VCaP (cell line): ENCODE results near the gene ELP2.

ENCODE experiments used
- H3K27ac ChIP-seq: fragments of 450-650 bp; 2 replicates; pipeline ENCODE4 v1.5.1; 2017
- CTCF ChIP-seq: fragments of 450-650 bp; conservative IDR thresholded peaks from 2 replicates; pipeline ENCODE4 v1.5.1; 2017; ENCODE audit warnings: mild to moderate bottlenecking, moderate library complexity

The ELP2 gene

GRCh38 chr18:36126668-36127067 lies 3.0 kb upstream of the ELP2 start:
- no peak for TF ChIP-seq CTCF
- H3K27ac ChIP-seq = peak overlapping the region; percentile 99; the same call in 1 of the 2 replicates

DNA sequence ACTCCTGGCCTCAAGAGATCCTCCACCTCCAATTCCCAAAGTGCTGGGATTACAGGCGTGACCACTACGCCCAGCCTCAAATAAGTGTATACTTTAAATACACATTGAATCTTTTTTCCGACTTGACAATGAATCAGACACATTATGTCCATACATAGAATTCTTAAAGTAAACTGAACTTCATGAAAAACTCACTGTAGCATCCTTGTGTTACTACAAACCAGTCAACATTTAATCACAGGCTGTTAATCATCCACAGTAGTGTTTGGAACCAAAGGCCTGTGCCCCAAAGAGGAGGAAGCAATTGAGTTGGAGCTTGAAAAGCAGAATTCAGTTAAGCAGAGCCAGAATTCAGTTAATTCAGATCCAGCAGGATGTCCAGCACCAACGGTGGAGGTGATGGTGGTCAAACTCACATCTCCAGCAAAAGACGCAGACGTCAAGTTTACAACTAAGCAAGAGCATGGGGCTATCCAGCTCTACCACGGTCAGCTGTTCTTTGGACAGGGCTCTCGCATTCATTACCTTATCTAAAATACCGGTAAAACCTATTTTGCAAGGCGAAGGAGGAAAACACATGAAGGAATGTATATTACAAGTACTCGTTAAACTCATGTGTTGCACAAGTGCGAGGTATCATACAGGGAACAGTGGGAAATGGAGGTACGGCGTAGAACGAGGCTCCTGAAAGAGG lies 1.7 kb upstream of the ELP2 start:
- peak overlapping the region; percentile 99 for H3K27ac ChIP-seq
- TF ChIP-seq CTCF = no peak

GRCh38 chr18:36128530-36128870 lies 1.2 kb upstream of the ELP2 start:
- TF ChIP-seq CTCF = no peak
- peak overlapping the region; percentile 99 for H3K27ac ChIP-seq

GRCh38 chr18:36128907-36129299 lies 796 bp upstream of the ELP2 start:
- H3K27ac ChIP-seq = peak overlapping the region; percentile 99
- no peak for TF ChIP-seq CTCF

DNA sequence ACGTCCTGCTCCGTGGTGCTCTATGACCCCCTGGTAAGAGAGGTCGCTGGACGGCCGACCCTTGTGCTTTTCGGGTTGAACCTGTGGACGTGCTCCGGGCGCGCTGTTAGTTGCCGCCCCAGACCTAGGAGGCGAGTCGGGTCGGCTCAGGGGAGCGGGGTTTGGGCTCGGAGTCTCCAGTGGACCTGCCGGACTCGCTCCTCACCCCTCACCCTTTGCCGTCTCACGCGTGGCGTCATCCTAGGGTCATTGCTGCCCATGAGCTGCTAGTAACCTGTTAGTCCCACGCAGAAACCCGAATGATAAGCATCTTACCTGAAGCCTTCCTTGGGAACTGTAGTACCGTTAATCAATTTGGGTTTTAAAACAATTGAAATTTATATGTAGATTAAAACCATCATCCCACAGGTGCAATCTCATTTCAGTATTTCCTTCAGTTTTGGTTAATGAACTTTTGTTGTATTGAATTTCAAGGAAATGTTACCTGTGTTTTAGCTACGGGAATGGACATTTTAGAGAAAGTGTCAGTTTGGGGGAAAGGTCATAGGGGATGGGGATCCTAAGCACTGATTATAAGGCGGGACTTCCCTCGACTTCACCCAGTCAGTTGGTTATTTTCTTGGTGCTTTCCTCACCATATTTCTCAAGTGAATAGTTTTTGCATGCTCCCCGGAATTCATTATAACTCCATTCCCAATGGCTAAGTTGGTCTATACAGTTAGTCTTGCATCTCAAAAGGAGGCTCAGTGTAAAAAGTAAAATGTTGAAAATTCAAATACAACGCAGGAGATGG lies 536 bp downstream of the ELP2 start:
- H3K27ac ChIP-seq = peak overlapping the region; percentile 99
- no peak for TF ChIP-seq CTCF

DNA sequence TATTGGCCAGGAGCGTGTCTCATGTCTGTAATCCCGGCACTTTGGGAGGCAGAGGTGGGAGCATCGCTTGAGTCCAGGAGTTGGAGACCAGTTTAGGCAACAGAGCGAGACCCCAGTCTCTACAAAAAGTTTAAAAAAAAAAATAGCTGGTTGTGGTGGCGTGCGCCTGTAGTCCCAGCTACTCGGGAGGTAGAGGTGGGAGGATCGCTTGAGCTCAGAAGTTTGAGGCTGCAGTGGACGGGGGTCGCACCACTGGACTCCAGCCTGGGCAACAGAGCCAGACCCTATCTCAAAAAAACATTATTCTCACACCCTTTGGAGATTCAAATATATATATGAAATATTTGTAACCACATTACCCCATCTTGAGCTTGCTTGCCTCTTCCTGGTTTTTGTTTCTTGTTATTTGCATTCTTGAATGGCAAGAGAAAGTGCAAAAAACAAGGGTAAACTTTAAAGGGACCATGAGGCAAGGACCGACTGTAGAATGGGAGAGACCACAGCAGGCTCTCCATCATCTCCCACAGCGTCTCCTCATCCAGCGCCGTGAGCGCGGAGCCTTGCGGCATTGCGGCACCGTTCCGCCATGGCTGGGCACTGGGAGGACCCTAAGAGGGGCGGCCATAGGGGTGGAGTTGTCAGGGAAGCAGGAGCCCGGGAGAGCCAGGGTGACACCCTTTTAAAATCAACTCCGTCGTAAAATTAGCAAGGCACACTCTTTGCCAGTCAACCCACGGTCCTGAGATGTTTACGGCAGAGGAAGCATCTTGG lies 1.4 kb downstream of the ELP2 start:
- H3K27ac ChIP-seq = peak overlapping the region; percentile 99
- no peak for TF ChIP-seq CTCF

DNA sequence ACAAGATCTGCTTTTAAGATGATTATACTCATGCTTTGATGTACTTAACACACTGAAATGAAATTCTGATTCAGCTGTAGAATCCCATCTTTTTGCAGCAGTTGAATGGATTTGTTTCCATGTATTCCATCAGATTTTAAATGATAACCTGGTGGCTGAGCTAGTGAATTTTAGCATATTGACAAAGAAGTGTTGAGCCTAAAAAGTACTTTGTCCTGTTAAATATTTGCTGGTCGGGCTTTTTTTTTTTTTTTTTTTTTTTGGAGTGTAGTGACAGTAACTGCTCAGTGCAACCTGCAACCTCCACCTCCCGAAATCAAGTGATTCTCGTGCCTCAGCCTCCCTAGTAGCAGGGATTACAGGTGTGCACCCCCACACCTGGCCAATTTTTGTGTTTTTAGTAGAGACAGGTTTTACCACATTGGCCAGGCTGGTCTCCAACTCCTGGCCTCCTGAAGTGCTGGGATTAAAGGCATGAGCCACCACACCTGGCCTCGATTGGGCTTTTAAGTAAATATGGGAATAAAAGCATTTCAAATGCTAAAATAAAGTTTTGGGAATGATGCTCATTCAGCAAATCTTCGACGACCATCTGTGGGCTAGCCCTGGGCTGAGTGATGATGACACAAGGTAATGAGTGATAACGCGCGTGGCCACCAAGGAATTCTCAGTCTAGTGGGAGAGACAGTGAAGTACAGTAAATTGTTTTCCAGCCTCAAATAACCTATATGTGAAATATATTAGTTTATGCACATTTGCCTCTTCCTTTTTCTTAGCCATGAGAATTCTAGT lies 2.2 kb downstream of the ELP2 start:
- TF ChIP-seq CTCF = no peak

More for the DNA sequence above, 2.2 kb downstream of the ELP2 start:
- H3K27ac ChIP-seq = peak overlapping the region; percentile 99
